HG03469 (cell line): ENCODE results near the gene ENGASE.
"Not testable (repeated sequence)": the region's sequence is repeated elsewhere in the genome, so short reads cannot be mapped to it uniquely, and the experiment has no call there.

Experiments
- ATAC-seq: cut with Tn5 transposase; IDR thresholded peaks from one replicate; pipeline ENCODE4 v1.9.1; 2021; ENCODE audit warnings: mild to moderate bottlenecking, moderate library complexity, moderate number of reproducible peaks; ENCODE audit not compliant: unreplicated experiment

ENGASE gene

GRCh38 chr17:79074649-79075445, at the start of gene ENGASE:
Gene ENGASE, plus strand, starts transcription at chr17:79074824. Its CDS starts 121 bp downstream, at chr17:79074945.
- peak; percentile 49 for ATAC-seq

- no peak for ATAC-seq
Observed at GRCh38 chr17:79024901-79025737, 49.5 kb upstream of the ENGASE start.

- no peak for ATAC-seq
Observed at GRCh38 chr17:79026376-79027273, 48.0 kb upstream of the ENGASE start.

GRCh38 chr17:79027274-79027924, 47.2 kb upstream of the ENGASE start:
- ATAC-seq: no peak

GRCh38 chr17:79027925-79028491, 46.6 kb upstream of the ENGASE start:
- ATAC-seq: no peak

- ATAC-seq: no peak
Observed at GRCh38 chr17:79028496-79029326, 45.9 kb upstream of the ENGASE start.

GRCh38 chr17:79029327-79030009, 45.2 kb upstream of the ENGASE start:
- no peak for ATAC-seq

GRCh38 chr17:79030636-79031035, 44.0 kb upstream of the ENGASE start:
- not testable (repeated sequence) for ATAC-seq

GRCh38 chr17:79031996-79032875, 42.4 kb upstream of the ENGASE start:
- ATAC-seq: no peak

- no peak for ATAC-seq
Observed at GRCh38 chr17:79033046-79033616, 41.5 kb upstream of the ENGASE start.

- no peak for ATAC-seq
Observed at GRCh38 chr17:79033741-79034501, 40.7 kb upstream of the ENGASE start.

- ATAC-seq: no peak
Observed at GRCh38 chr17:79034931-79035485, 39.6 kb upstream of the ENGASE start.

GRCh38 chr17:79035686-79036085, 38.9 kb upstream of the ENGASE start:
- ATAC-seq: no peak

GRCh38 chr17:79036181-79036580, 38.4 kb upstream of the ENGASE start:
- ATAC-seq: no peak

- ATAC-seq: no peak
Observed at GRCh38 chr17:79036596-79036995, 38.0 kb upstream of the ENGASE start.

GRCh38 chr17:79038545-79039135, 36.0 kb upstream of the ENGASE start:
- ATAC-seq: no peak
